Left lung (tissue), 10 donors: ENCODE results near the gene GGA3. TPM values are rescaled to one million over a fixed set of nuclear protein-coding genes. Genes with fewer than 3 reads are reported as not detected.

Source experiments
- ATAC-seq: fragments of 200-7000 bp; cut with Tn5 transposase; one replicate; pipeline ENCODE4 v1.9.1; 2020; ENCODE audit warnings: moderate library complexity
- DNase-seq, 4 donors: peaks; one replicate each; pipeline ENCODE4 v3.0.0-alpha.2; 2013 to 2020
- H3K27ac ChIP-seq, 2 donors: fragments of 200-600 bp; sonication (generic) in 1 of 2; one replicate each; pipeline versions ENCODE4 v1.5.0 to v1.8.0; 2020 to 2021
- H3K27me3 ChIP-seq, 2 donors: fragments of 200-600 bp; sonication (generic) in 1 of 2; one replicate each; pipeline versions ENCODE4 v1.5.0 to v1.8.0; 2020 to 2021
- H3K36me3 ChIP-seq, 2 donors: fragments of 200-600 bp; sonication (generic) in 1 of 2; one replicate each; pipeline versions ENCODE4 v1.5.0 to v1.8.0; 2020 to 2021
- H3K4me1 ChIP-seq, 2 donors: fragments of 200-600 bp; one replicate each; pipeline ENCODE4 v1.8.0; 2021
- H3K4me3 ChIP-seq, 2 donors: fragments of 200-600 bp; sonication (generic) in 1 of 2; one replicate each; pipeline versions ENCODE4 v1.5.0 to v1.8.0; 2020 to 2021; ENCODE audit warnings: mild to moderate bottlenecking in 1 of 2
- H3K9me3 ChIP-seq, 2 donors: fragments of 200-600 bp; sonication (generic) in 1 of 2; one replicate each; pipeline versions ENCODE4 v1.5.0 to v1.8.0; 2020 to 2021
- intact Hi-C, 2 donors: fragments of 100-400 bp; cut with DNase I; formaldehyde crosslinking; loops; one replicate each; pipeline versions ENCODE4 v1.11.2 to v1.14.2; 2022
- polyA plus RNA-seq, 6 donors: library from polyadenylated mRNA; unstranded; fragments of 120-200 nt; gene quantifications; one replicate each; pipeline ENCODE4 v1.2.1, GENCODE V29; 2013; ENCODE audit not compliant: insufficient read length in 6 of 6
- total RNA-seq, 2 donors: library from RNA; stranded (reverse); fragmentation: NEBNext Ultra II Directional; extraction: Animal tissue kit (Norgen Biotek cat#: 25700); gene quantifications; one replicate each; pipeline ENCODE4 v1.2.1, GENCODE V29; 2021
- TF ChIP-seq, protein P1 (sequence below), 2 donors: fragments of 200-600 bp; sonication (generic) in 1 of 2; IDR thresholded peaks; one replicate each; pipeline versions ENCODE4 v1.5.0 to v1.8.0; 2021; ENCODE audit warnings: antibody characterized with exemption in 2 of 2
- donor health status: DM: no; HTN: yes; CAD: no.
- donor health status: DM: no; HTN: no; CAD: no.

Gene GGA3
- total and polyA plus RNA-seq, 8 donors = 41.2 to 54.7 (median 45.1) TPM

DNA sequence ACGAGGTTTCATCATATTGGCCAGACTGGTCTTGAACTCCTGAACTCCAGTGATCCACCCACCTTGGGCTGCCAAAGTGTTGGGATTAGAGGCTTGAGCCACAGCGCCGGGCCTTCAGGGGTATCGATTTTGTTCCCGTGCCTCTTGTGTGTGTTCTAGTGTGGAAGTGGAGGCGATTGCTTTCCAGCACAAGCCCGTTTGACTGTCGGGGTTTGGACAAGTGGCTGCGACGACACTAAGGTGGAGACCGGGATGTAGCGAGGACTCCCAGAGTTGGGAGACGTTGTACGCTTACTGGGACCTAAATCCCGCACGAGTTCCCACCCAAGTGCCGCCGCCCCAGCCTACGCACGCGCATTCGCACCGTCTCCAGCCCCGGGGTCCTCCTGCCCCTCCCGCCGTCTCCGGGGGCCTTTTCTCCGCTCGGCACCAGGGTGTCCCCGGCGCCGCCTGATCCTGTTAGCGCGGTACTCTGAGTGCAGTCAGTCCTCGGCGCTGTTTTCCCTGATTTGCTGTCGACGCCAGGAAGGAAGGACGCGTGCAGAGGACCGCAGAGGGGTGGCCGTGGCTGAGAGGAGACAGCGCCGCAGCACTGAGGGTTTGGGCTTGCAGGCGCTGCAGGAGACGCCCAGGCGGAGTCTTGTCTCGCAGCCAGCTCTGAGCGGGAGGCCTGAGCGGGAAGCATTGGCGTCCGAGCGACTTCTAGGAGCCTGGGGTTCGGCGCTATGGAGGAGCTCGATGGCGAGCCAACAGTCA is 56.2 kb downstream of the GGA3 start, which contains the start of gene NUP85:
NUP85 (plus strand) TSS at position 643 of the 756 bp plus-strand sequence; CDS start at position 726, 83 bp downstream.
- intact Hi-C loops = loop anchor here in 1 of 2 donors (10.0 kb wide), 1 partner anchor 90 kb away; no protein-coding TSS in a partner anchor
- Histone ChIP-seq H3K9me3 (no peaks in the 10 kb centered on the region), H3K4me1 (peaks cover 11 to 36% of the 10 kb centered on the region in 2 donors), H3K27me3 (no peaks in the 10 kb centered on the region), H3K4me3 (peak within 1 kb of the TSS; percentile 77 to 97), H3K36me3 (peaks cover 0 to 21% of the 10 kb centered on the region in 2 donors), H3K27ac (peak within 1 kb of the TSS; percentile 94 to 96)
- ATAC-seq (peak; percentile 96), DNase-seq (peak; percentile 94 to 98 (median 96))
- TF ChIP-seq, protein P1, sequence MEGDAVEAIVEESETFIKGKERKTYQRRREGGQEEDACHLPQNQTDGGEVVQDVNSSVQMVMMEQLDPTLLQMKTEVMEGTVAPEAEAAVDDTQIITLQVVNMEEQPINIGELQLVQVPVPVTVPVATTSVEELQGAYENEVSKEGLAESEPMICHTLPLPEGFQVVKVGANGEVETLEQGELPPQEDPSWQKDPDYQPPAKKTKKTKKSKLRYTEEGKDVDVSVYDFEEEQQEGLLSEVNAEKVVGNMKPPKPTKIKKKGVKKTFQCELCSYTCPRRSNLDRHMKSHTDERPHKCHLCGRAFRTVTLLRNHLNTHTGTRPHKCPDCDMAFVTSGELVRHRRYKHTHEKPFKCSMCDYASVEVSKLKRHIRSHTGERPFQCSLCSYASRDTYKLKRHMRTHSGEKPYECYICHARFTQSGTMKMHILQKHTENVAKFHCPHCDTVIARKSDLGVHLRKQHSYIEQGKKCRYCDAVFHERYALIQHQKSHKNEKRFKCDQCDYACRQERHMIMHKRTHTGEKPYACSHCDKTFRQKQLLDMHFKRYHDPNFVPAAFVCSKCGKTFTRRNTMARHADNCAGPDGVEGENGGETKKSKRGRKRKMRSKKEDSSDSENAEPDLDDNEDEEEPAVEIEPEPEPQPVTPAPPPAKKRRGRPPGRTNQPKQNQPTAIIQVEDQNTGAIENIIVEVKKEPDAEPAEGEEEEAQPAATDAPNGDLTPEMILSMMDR (IDR thresholded peaks at IDR 0.05) = no peak

DNA sequence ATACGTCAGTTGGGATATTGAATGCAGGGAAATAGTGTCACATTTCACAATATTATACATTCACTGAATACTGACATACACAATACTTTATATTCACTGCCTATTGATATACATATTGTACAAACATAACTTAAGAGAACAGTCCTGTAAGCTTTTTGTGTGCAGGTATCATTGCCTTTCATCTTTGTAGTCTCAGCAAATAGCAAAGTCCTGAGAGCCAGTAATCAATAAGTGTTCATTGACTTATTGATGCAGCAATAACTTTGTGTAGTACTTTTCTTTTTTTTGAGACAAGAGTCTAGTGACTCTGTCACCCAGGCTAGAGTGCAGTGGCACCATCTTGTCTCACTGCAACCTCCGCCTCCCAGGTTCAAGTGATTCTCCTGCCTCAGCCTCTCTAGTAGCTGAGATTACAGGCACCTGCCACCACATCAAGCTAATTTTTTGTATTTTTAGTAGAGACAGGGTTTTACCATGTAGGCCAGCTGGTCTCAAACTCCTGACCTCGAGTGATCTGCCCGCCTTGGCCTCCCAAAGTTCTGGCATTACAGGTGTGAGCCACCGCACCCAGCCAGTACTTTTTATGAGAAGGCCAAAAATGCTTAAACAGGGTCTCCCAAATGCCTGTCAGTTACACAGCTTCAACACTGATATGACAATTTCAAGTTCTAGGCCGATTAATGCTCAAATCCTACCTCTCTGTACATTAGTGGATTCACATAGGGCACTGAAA is 61.4 kb downstream of the GGA3 start:
- Histone ChIP-seq H3K27ac (no peak overlapping the region), H3K27me3 (no peaks in the 10 kb centered on the region), H3K4me1 (peaks cover 0 to 13% of the 10 kb centered on the region in 2 donors), H3K9me3 (no peaks in the 10 kb centered on the region), H3K36me3 (no peaks in the 10 kb centered on the region), H3K4me3 (no peak overlapping the region)
- intact Hi-C loops = loop anchor here in 1 of 2 donors (10.0 kb wide), 1 partner anchor 85 kb away; no protein-coding TSS in a partner anchor
- TF ChIP-seq, protein P1 (IDR thresholded peaks at IDR 0.05) = no peak
- ATAC-seq (no peak), DNase-seq (no peak)

DNA sequence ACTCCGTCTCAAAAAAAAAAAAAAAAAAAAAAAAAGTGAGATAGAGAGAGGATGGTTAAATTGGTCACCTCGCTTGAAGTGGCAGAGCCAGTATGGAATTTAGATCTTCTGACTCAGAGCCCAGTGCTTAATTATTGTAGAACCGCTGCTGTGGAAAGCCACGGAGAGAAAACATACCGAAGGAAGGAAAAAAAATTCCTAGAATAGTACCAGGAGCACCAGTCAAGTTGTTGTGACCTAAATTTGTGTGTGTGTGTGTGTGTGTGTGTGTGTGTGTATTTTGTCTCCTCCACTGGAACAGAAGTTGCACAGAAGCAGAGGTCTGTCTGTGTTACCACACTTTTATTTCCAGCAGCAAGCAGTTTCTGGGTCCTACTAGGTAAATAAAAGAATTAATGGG is 66.5 kb downstream of the GGA3 start:
- no peak for DNase-seq
- Histone ChIP-seq H3K36me3 (no peaks in the 10 kb centered on the region), H3K9me3 (no peaks in the 10 kb centered on the region), H3K4me1 (no peaks in the 10 kb centered on the region), H3K4me3 (no peak overlapping the region), H3K27ac (no peak overlapping the region), H3K27me3 (no peaks in the 10 kb centered on the region)
- intact Hi-C loops = no loop called here
- TF ChIP-seq, protein P1 (IDR thresholded peaks at IDR 0.05) = no peak
- ATAC-seq = no peak

DNA sequence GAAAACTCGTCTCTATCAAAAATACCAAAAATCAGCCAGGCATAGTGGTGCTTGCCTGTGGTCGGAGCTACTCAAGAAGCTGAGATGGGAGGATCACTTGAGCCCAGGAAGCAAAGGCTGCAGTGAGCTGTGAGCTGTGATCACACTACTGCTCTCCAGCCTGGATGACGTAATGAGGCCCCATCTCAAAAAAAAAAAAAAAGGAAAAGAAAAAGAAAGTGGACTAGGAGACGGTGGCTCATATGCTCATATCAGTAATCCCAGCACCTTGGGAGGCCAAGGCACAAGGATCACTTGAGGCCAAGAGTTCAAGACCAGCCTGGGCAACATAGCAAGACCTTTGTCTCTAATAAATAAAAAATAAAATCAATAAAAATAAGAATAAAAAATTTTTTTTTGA is 69.8 kb downstream of the GGA3 start:
- ATAC-seq (no peak), DNase-seq (peak in 1 of 4 donors; percentile 26)
- Histone ChIP-seq H3K27ac (no peak overlapping the region), H3K9me3 (no peaks in the 10 kb centered on the region), H3K27me3 (no peaks in the 10 kb centered on the region), H3K4me3 (no peak overlapping the region), H3K36me3 (no peaks in the 10 kb centered on the region), H3K4me1 (peaks cover 0 to 5% of the 10 kb centered on the region in 2 donors)
- intact Hi-C loops = no loop called here
- TF ChIP-seq, protein P1 (IDR thresholded peaks at IDR 0.05) = no peak

DNA sequence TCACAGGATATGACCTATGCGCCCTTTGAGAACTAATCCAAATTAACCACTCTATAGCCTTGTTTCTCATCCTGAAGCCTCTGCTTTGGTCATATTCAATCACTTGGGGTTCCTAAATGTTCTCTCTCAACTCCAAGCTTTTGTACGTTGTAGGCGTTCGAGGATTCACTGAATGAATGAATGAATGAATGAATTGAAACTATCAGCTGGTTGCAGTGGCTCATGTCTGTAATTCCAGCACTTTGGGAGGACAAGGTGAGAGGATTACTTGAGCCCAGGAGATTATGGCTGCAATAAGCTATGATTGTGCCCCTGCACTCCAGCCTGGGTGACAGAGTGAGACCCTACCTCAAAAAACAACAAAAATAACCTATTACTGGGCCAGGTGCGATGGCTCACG is 72.8 kb downstream of the GGA3 start:
- DNase-seq (no peak), ATAC-seq (no peak)
- TF ChIP-seq, protein P1 (IDR thresholded peaks at IDR 0.05) = no peak
- Histone ChIP-seq H3K9me3 (no peaks in the 10 kb centered on the region), H3K27ac (no peak overlapping the region), H3K4me1 (peaks cover 0 to 8% of the 10 kb centered on the region in 2 donors), H3K4me3 (no peak overlapping the region), H3K27me3 (no peaks in the 10 kb centered on the region), H3K36me3 (no peaks in the 10 kb centered on the region)
- intact Hi-C loops = no loop called here
